GM23248 (cell line): Measurements from ENCODE around the gene ARHGAP44. TPM values are rescaled to one million over a fixed set of nuclear protein-coding genes. Genes with fewer than 3 reads are reported as not detected.
A peak's percentile ranks its signal among the peaks of the same experiment; 100 is the strongest.

Source experiments
- DNase-seq: peaks from one replicate; pipeline ENCODE4 v3.0.0-alpha.2; 2015
- H2AFZ ChIP-seq: fragments of 200-600 bp; sonication (generic); 2 replicates; pipeline ENCODE4 v1.6.1; 2016; ENCODE audit warnings: antibody characterized with exemption
- H3F3A ChIP-seq: fragments of 200-600 bp; sonication (generic); 2 replicates; pipeline ENCODE4 v1.6.1; 2016; ENCODE audit warnings: mild to moderate bottlenecking, antibody characterized with exemption, mixed run types; ENCODE audit not compliant: insufficient read depth
- H3K27ac ChIP-seq: fragments of 200-600 bp; sonication (generic); 2 replicates; pipeline ENCODE4 v1.5.1; 2016; ENCODE audit warnings: mild to moderate bottlenecking
- H3K27me3 ChIP-seq: fragments of 200-600 bp; sonication (generic); replicated peaks from 2 replicates; pipeline ENCODE4 v1.6.1; 2016; ENCODE audit warnings: mild to moderate bottlenecking; ENCODE audit not compliant: insufficient read depth
- H3K36me3 ChIP-seq: fragments of 200-600 bp; sonication (generic); 2 replicates; pipeline ENCODE4 v1.6.1; 2016; ENCODE audit warnings: low read depth, mild to moderate bottlenecking
- H3K4me1 ChIP-seq: fragments of 200-600 bp; sonication (generic); 2 replicates; pipeline ENCODE4 v1.6.1; 2016; ENCODE audit warnings: mild to moderate bottlenecking; ENCODE audit not compliant: insufficient read depth
- H3K4me2 ChIP-seq: fragments of 200-600 bp; sonication (generic); one replicate; pipeline ENCODE4 v1.6.1; 2016; ENCODE audit warnings: mild to moderate bottlenecking; ENCODE audit not compliant: unreplicated experiment
- H3K4me3 ChIP-seq: fragments of 200-600 bp; sonication (generic); 2 replicates; pipeline ENCODE4 v1.5.1; 2016; ENCODE audit warnings: mild to moderate bottlenecking
- H3K79me2 ChIP-seq: fragments of 200-600 bp; sonication (generic); 2 replicates; pipeline ENCODE4 v1.6.1; 2016; ENCODE audit warnings: mild to moderate bottlenecking; ENCODE audit not compliant: insufficient read depth
- H3K9ac ChIP-seq: fragments of 200-600 bp; sonication (generic); 2 replicates; pipeline ENCODE4 v1.6.1; 2016; ENCODE audit warnings: mild to moderate bottlenecking
- H3K9me2 ChIP-seq: fragments of 200-600 bp; sonication (generic); 2 replicates; pipeline ENCODE4 v1.6.1; 2016; ENCODE audit warnings: mixed run types, mild to moderate bottlenecking, moderate library complexity; ENCODE audit not compliant: insufficient read depth
- H3K9me3 ChIP-seq: fragments of 200-600 bp; sonication (generic); one replicate; pipeline ENCODE4 v1.6.1; 2017; ENCODE audit warnings: low read depth
- H4K20me1 ChIP-seq: fragments of 200-600 bp; sonication (generic); 2 replicates; pipeline ENCODE4 v1.6.0; 2016; ENCODE audit not compliant: insufficient read depth
- EZH2 ChIP-seq: fragments of 200-600 bp; sonication (generic); IDR thresholded peaks from 2 replicates; pipeline ENCODE4 v1.6.1; 2018; ENCODE audit warnings: antibody characterized with exemption, mild to moderate bottlenecking; ENCODE audit not compliant: insufficient read depth, poor library complexity, severe bottlenecking
- EZH2phosphoT487 ChIP-seq: fragments of 200-600 bp; sonication (generic); IDR thresholded peaks from 2 replicates; pipeline ENCODE4 v1.6.1; 2018; ENCODE audit warnings: antibody characterized with exemption, moderate library complexity, mild to moderate bottlenecking, low read depth; ENCODE audit not compliant: insufficient read depth
- WGBS, 2 experiments: methylation state at CpG; one replicate each; pipeline ENCODE4 v1.1.6; 2015 to 2017; ENCODE audit warnings: low lambda C conversion rate in 2 of 2, low coverage in 1 of 2; ENCODE audit errors: missing lambda C conversion rate in 2 of 2; 5-methylcytosine and 5-hydroxymethylcytosine counted together
- in situ Hi-C: fragments of 300-500 bp; cut with MboI; formaldehyde crosslinking; loops from 2 replicates; pipeline ENCODE4 v1.15.0; 2020
- polyA plus RNA-seq: library from polyadenylated mRNA; unstranded; fragments of >200 nt; fragmentation: Nextera tagmentation; extraction: Ambion mirVana; gene quantifications from 2 replicates; pipeline ENCODE4 v1.2.1, GENCODE V29; 2016
- total RNA-seq: library from RNA; depleted of rRNA; stranded (reverse); fragments of >200 nt; shearing (Covaris generic); gene quantifications from 2 replicates; pipeline ENCODE4 v1.2.3, GENCODE V29; 2014

Gene ARHGAP44
- total and polyA plus RNA-seq, 2 experiments from 2014 or later, result 0.11 to 0.33 TPM

DNA sequence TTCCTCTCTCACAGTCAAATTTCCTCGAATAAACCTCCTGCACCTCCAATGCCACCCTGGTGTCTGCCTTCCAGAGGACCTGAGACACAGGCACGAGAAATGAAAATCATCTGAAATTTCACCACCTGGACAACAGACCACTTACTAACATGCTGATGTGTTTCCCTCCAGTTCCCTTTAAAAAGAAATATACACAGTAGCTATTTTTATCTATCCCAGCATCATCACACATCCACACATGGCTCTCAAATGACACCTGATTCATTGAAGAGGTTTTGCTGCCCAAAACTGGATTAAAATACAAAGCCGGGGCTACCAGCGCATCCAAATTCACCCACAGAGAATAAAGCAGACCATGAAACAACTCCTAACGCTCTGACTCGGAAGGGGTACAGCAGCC is 214.6 kb downstream of the ARHGAP44 start:
- no peaks in the 10 kb centered on the region for H3K9me3 ChIP-seq
- DNase-seq, result no peak
- in situ Hi-C loops, result no loop called here
- H3K9me2 ChIP-seq, result no peaks in the 10 kb centered on the region
- no peaks in the 10 kb centered on the region for H3K4me1 ChIP-seq
- H4K20me1 ChIP-seq, result no peaks in the 10 kb centered on the region
- H3K27ac ChIP-seq, result no peak overlapping the region
- H3K4me3 ChIP-seq, result no peak overlapping the region
- H3K79me2 ChIP-seq, result no peaks in the 10 kb centered on the region
- H3K27me3 ChIP-seq, result no peaks in the 10 kb centered on the region
- H3K36me3 ChIP-seq, result peaks cover 43% of the 10 kb centered on the region
- H3K4me2 ChIP-seq, result no peak overlapping the region
- 88% methylated on average over 6 of the region's 6 CpGs for WGBS, 2 experiments
- no peak overlapping the region for H3K9ac ChIP-seq
- 0 out of 2 replicates have a peak, but pooled peaks cover 11% of the 10 kb centered on the region for H3F3A ChIP-seq
- H2AFZ ChIP-seq, result no peak overlapping the region
- TF ChIP-seq EZH2 (no peak), EZH2phosphoT487 (no peak)

DNA sequence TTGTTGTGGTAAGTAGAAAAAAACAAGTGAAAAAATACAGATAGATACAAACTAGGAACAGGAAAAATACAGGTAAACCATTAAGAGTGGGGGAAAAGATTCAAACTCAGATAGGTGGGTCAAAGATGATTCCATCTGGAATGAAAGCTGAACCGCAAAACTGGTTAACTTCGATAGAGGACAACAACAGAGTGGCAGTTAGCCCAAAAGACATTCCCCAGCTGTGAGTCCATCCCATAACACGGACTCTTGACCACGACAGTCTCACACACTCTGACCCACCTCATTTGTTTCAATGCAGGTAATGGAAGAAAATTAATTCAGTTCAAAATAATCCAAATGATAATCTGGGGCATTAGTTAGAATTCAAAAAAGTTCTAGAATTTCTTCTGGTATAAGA is 215.0 kb downstream of the ARHGAP44 start:
- DNase-seq, result peak; percentile 23
- 33 to 41% methylated on average over 4 of the region's 4 CpGs for WGBS, 2 experiments
- in situ Hi-C loops, result no loop called here

DNA sequence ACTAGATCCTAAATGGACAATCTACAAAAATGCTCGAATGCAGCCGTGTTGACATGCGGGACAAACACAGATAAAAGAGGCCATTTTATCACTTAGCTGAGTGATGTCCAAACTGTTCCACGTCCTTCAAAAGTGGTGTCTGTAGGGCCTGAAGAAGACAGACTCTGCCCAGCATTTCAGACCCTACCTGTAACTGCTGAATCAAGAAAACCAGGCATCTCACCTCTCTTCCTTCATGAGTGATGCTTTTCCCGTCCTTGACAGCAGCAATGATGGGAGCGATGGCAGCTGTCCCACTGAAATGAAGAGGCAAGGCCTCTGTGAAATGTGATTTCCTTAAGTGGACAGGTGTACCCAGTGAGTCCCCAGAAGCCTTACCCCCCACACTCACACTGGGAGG is 216.2 kb downstream of the ARHGAP44 start:
- WGBS, 2 experiments, result 93 to 100% methylated on average over 6 of the region's 6 CpGs
- no peaks in the 10 kb centered on the region for H3K9me2 ChIP-seq
- no peak overlapping the region for H2AFZ ChIP-seq
- H3K36me3 ChIP-seq, result peaks cover 44% of the 10 kb centered on the region
- H3K4me2 ChIP-seq, result no peak overlapping the region
- TF ChIP-seq EZH2phosphoT487 (no peak), EZH2 (no peak)
- H3K9me3 ChIP-seq, result no peaks in the 10 kb centered on the region
- H3K4me1 ChIP-seq, result no peaks in the 10 kb centered on the region
- no peaks in the 10 kb centered on the region for H4K20me1 ChIP-seq
- no peak overlapping the region for H3K9ac ChIP-seq
- DNase-seq, result no peak
- in situ Hi-C loops, result no loop called here
- H3K4me3 ChIP-seq, result no peak overlapping the region
- H3K27ac ChIP-seq, result no peak overlapping the region
- no peaks in the 10 kb centered on the region for H3K27me3 ChIP-seq
- no peaks in the 10 kb centered on the region for H3K79me2 ChIP-seq
- H3F3A ChIP-seq, result peaks cover 11% of the 10 kb centered on the region; the same call in 1 of the 2 replicates

More for the DNA sequence above, 215.0 kb downstream of the ARHGAP44 start:
- Histone ChIP-seq H3K9me3 (no peaks in the 10 kb centered on the region), H3K36me3 (peaks cover 42% of the 10 kb centered on the region), H3K9ac (no peak overlapping the region), H3K4me3 (no peak overlapping the region), H3K4me1 (no peaks in the 10 kb centered on the region), H3K27me3 (no peaks in the 10 kb centered on the region), H4K20me1 (no peaks in the 10 kb centered on the region), H3K79me2 (no peaks in the 10 kb centered on the region), H3F3A (peaks cover 11% of the 10 kb centered on the region; the same call in 1 of the 2 replicates), H3K4me2 (no peak overlapping the region), H2AFZ (no peak overlapping the region), H3K27ac (no peak overlapping the region), H3K9me2 (no peaks in the 10 kb centered on the region)
- TF ChIP-seq EZH2phosphoT487, result no peak
- no peak for TF ChIP-seq EZH2

DNA sequence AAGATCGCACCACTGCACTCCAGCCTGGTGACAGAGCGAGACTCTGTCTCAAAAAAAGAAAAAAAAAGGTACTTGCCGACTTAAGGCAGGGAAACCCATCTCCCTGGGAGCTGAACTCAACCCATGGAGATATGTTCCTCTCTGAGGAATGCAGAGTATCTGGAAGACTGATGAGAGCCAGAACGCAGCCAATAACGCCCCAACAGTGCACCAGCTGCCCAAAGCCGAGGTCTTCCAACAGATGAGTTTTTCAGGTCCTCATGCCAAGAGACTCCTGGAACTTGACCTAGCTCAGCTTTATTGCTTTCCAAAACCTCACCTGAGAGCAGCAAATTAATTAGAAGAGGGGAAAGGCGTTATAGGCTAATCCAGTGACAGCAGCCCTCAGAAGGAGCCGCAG is 219.2 kb downstream of the ARHGAP44 start:
- peaks cover 50% of the 10 kb centered on the region for H3K36me3 ChIP-seq
- no peaks in the 10 kb centered on the region for H3K4me1 ChIP-seq
- H3K9ac ChIP-seq, result no peak overlapping the region
- H3K27me3 ChIP-seq, result no peaks in the 10 kb centered on the region
- H3K4me3 ChIP-seq, result no peak overlapping the region
- H3F3A ChIP-seq, result peaks cover 11% of the 10 kb centered on the region; the same call in 1 of the 2 replicates
- no peak overlapping the region for H3K27ac ChIP-seq
- no peaks in the 10 kb centered on the region for H3K9me2 ChIP-seq
- H2AFZ ChIP-seq, result no peak overlapping the region
- no peaks in the 10 kb centered on the region for H3K9me3 ChIP-seq
- no peak for TF ChIP-seq EZH2
- no peak for TF ChIP-seq EZH2phosphoT487
- no peak for DNase-seq
- no peak overlapping the region for H3K4me2 ChIP-seq
- in situ Hi-C loops, result no loop called here
- H3K79me2 ChIP-seq, result no peaks in the 10 kb centered on the region
- WGBS, 2 experiments, result 74 to 85% methylated on average over 7 to 8 of the region's 8 CpGs
- H4K20me1 ChIP-seq, result no peaks in the 10 kb centered on the region

- Histone ChIP-seq H3K4me2 (no peak overlapping the region), H3K9me3 (no peaks in the 10 kb centered on the region), H3K4me1 (no peaks in the 10 kb centered on the region), H3K9ac (no peak overlapping the region), H3K27me3 (no peaks in the 10 kb centered on the region), H3K79me2 (peaks cover 13% of the 10 kb centered on the region), H3K9me2 (no peaks in the 10 kb centered on the region), H3K27ac (no peak overlapping the region), H3K4me3 (no peak overlapping the region), H3K36me3 (peaks cover 71% of the 10 kb centered on the region), H2AFZ (no peak overlapping the region), H4K20me1 (no peaks in the 10 kb centered on the region), H3F3A (no peaks in the 10 kb centered on the region; the same call in 1 of the 2 replicates)
- TF ChIP-seq EZH2phosphoT487, result no peak
- no peak for TF ChIP-seq EZH2
- in situ Hi-C loops, result no loop called here
- WGBS, 2 experiments, result 93 to 95% methylated on average over 7 of the region's 7 CpGs
- no peak for DNase-seq
These were observed 221.7 kb downstream of the ARHGAP44 start for GRCh38 chr17:13010959-13011358.
